IPS-18c (cell line): ENCODE data around the gene PARP8.

Experiments used
- H3K4me3 ChIP-seq: 2 replicates; pipeline ENCODE4 v1.7.0; 2013; ENCODE audit warnings: low read depth, mild to moderate bottlenecking, low read length, moderate library complexity; ENCODE audit not compliant: insufficient read depth
- H3K9me3 ChIP-seq: one replicate; pipeline ENCODE4 v1.6.1; 2013; ENCODE audit warnings: mild to moderate bottlenecking, low read length, moderate library complexity; ENCODE audit not compliant: control insufficient read depth, insufficient read depth

PARP8 gene

GRCh38 chr5:50889790-50890189, 223.4 kb downstream of the PARP8 start:
- no peaks in the 10 kb centered on the region for H3K9me3 ChIP-seq
- no peak overlapping the region for H3K4me3 ChIP-seq
